GM12878 (cell line): ENCODE measurements around the gene ASIC4. TPM values are rescaled to one million over a fixed set of nuclear protein-coding genes. Genes with fewer than 3 reads are reported as not detected.

ENCODE experiments used
- ASH2L ChIP-seq: fragments of 300-600, 200-600 bp; sonication (generic); IDR thresholded peaks from 2 replicates; pipeline ENCODE4 v1.6.1; 2017; ENCODE audit warnings: low read depth, mild to moderate bottlenecking, borderline replicate concordance
- BHLHE40 ChIP-seq, 2 experiments: fragments of 450-650 bp in 1 of 2; IDR thresholded peaks; 2 replicates each; pipeline ENCODE4 v1.6.1; 2011 to 2017; ENCODE audit warnings: low read depth in 2 of 2, borderline replicate concordance in 1 of 2, improper control_type of control experiment in 1 of 2, low read length in 1 of 2, mild to moderate bottlenecking in 1 of 2
- CEBPZ ChIP-seq: fragments of 150-350 bp; IDR thresholded peaks from 2 replicates; pipeline ENCODE4 v1.6.1; 2016; ENCODE audit warnings: low read depth, low read length
- IKZF1 ChIP-seq: fragments of 450-650 bp; conservative IDR thresholded peaks from 2 replicates; pipeline ENCODE4 v1.6.1; 2017; ENCODE audit warnings: antibody characterized with exemption, mild to moderate bottlenecking
- JUNB ChIP-seq: IDR thresholded peaks from 2 replicates; pipeline ENCODE4 v1.6.1; 2016; ENCODE audit warnings: antibody characterized with exemption, mild to moderate bottlenecking
- KLF5 ChIP-seq: fragments of 450-650 bp; IDR thresholded peaks from 2 replicates; pipeline ENCODE4 v1.6.1; 2014; ENCODE audit warnings: mild to moderate bottlenecking; ENCODE audit not compliant: partially characterized antibody
- MEF2B ChIP-seq: fragments of 450-650 bp; IDR thresholded peaks from 2 replicates; pipeline ENCODE4 v1.6.1; 2018; ENCODE audit warnings: mild to moderate bottlenecking, moderate library complexity; ENCODE audit not compliant: partially characterized antibody, poor library complexity, severe bottlenecking
- NBN ChIP-seq: fragments of 450-650 bp; IDR thresholded peaks from 2 replicates; pipeline ENCODE4 v1.6.1; 2016
- RAD21 ChIP-seq: IDR thresholded peaks from 2 replicates; pipeline ENCODE4 v1.6.1; 2011; ENCODE audit warnings: mild to moderate bottlenecking, low read depth, low read length, moderate library complexity; ENCODE audit not compliant: insufficient read depth
- ZBED1 ChIP-seq: IDR thresholded peaks from 2 replicates; pipeline ENCODE4 v1.6.1; 2016; ENCODE audit warnings: borderline replicate concordance
- ZBTB11 ChIP-seq: fragments of 450-650 bp; formaldehyde crosslinking; IDR thresholded peaks from 2 replicates; pipeline ENCODE4 v1.5.0; 2022; ENCODE audit warnings: mild to moderate bottlenecking, missing genetic modification characterization
- ZBTB33 ChIP-seq: fragments of 450-650 bp; IDR thresholded peaks from 2 replicates; pipeline ENCODE4 v1.6.1; 2017; ENCODE audit warnings: mild to moderate bottlenecking
- ZNF687 ChIP-seq: fragments of 450-650 bp; IDR thresholded peaks from 2 replicates; pipeline ENCODE4 v1.6.1; 2017; ENCODE audit warnings: mild to moderate bottlenecking, moderate library complexity
- polyA plus RNA-seq, 11 experiments: library from polyadenylated mRNA; depleted of rRNA in 4 of 11; unstranded in 6 of 11; stranded (reverse) in 5 of 11; fragments of >200 nt; fragmentation: Nextera tagmentation in 4 of 11; fragmentation: Illumina TruSeq in 1 of 11; extraction: Ambion mirVana in 4 of 11; extraction: Trizol in 1 of 11; gene quantifications; 1 replicate in 1 of 11; 2 replicates in 10 of 11; pipeline versions ENCODE4 v1.2.1 to v1.2.3, GENCODE V29; 2011 to 2016; ENCODE audit warnings: inconsistent platforms in 2 of 11, missing spikeins in 2 of 11, low read depth in 1 of 11
- total RNA-seq, 4 experiments: library from RNA; depleted of rRNA in 3 of 4; stranded (reverse); fragments of >200 nt in 3 of 4; fragmentation: Illumina TruSeq in 1 of 4; extraction: Trizol in 1 of 4; gene quantifications; 2 replicates each; pipeline versions ENCODE4 v1.2.1 to v1.2.3, GENCODE V29; 2013 to 2021

The ASIC4 gene
- total and polyA plus RNA-seq, 10 of the 15 experiments (the other 5 are each of a cell fraction or from before 2014, with no cell fraction given): 0.01 TPM; not detected in 9

GRCh38 chr2:219543596-219544358, 29.5 kb downstream of the ASIC4 start, which contains the start of the genes CHPF and TMEM198 (continued):
- no peak for TF ChIP-seq ZNF687
- TF ChIP-seq MEF2B: peak; percentile 63
- TF ChIP-seq ASH2L: no peak
- peak; percentile 91 for TF ChIP-seq KLF5
- no peak for TF ChIP-seq ZBED1
- no peak for TF ChIP-seq JUNB
- TF ChIP-seq BHLHE40 (IDR thresholded peaks at IDR 0.05; ENCODE audit: borderline replicate concordance in 1 of 2, low read depth in 2 of 2, low read length in 1 of 2): peak; percentile 59 to 63; a peak in 2 of 4 replicates
- no peak for TF ChIP-seq RAD21
- no peak for TF ChIP-seq ZBTB11
- no peak for TF ChIP-seq CEBPZ
- no peak for TF ChIP-seq ZBTB33
- TF ChIP-seq IKZF1: peak; percentile 55
- peak; percentile 87 for TF ChIP-seq NBN
